Fibroblast of lung (primary cell): Measurements from ENCODE around the gene DNER. TPM values are rescaled to one million over a fixed set of nuclear protein-coding genes. Genes with fewer than 3 reads are reported as not detected.

ENCODE experiments used
- DNase-seq, 2 donors: peaks; one replicate each; pipeline versions ENCODE4 v3.0.0 to v3.0.0-alpha.2; 2010; ENCODE audit warnings: low read depth in 2 of 2
- H2AFZ ChIP-seq: 2 replicates; pipeline ENCODE4 v1.5.1; 2012; ENCODE audit warnings: low read length, control low read depth, inconsistent platforms
- H3K27ac ChIP-seq: 2 replicates; pipeline ENCODE4 v1.5.1; 2011; ENCODE audit warnings: low read length, control low read depth; ENCODE audit not compliant: insufficient read depth
- H3K27me3 ChIP-seq: 2 replicates; pipeline ENCODE4 v1.5.1; 2011; ENCODE audit warnings: mild to moderate bottlenecking, low read length; ENCODE audit not compliant: control insufficient read depth, insufficient read depth
- H3K36me3 ChIP-seq: 2 replicates; pipeline ENCODE4 v1.5.1; 2011; ENCODE audit warnings: low read length; ENCODE audit not compliant: control insufficient read depth, insufficient read depth
- H3K4me1 ChIP-seq: 2 replicates; pipeline ENCODE4 v1.5.1; 2011; ENCODE audit warnings: low read length; ENCODE audit not compliant: control insufficient read depth, insufficient read depth; ENCODE audit errors: extremely low read depth
- H3K4me2 ChIP-seq: 2 replicates; pipeline ENCODE4 v1.5.1; 2011; ENCODE audit warnings: low read length, control low read depth; ENCODE audit not compliant: insufficient read depth; ENCODE audit errors: extremely low read depth
- H3K4me3 ChIP-seq, 4 experiments: fragments of 200-600 bp in 1 of 4; sonication (generic) in 1 of 4; replicated peaks in 1 of 4; 2 replicates each; pipeline ENCODE4 v1.5.1; 2011 to 2016; ENCODE audit warnings: low read length in 4 of 4, low read depth in 3 of 4, mild to moderate bottlenecking in 3 of 4, control low read depth in 2 of 4, inconsistent platforms in 1 of 4, mixed read lengths in 1 of 4; ENCODE audit not compliant: insufficient read depth in 1 of 4; ENCODE audit errors: control extremely low read depth in 1 of 4
- H3K79me2 ChIP-seq: 2 replicates; pipeline ENCODE4 v1.5.1; 2012; ENCODE audit warnings: mild to moderate bottlenecking, low read length, inconsistent platforms; ENCODE audit not compliant: control insufficient read depth, insufficient read depth
- H3K9ac ChIP-seq: 2 replicates; pipeline ENCODE4 v1.5.1; 2011; ENCODE audit warnings: mild to moderate bottlenecking, low read length, control low read depth; ENCODE audit not compliant: insufficient read depth
- H3K9me3 ChIP-seq: 2 replicates; pipeline ENCODE4 v1.5.1; 2012; ENCODE audit warnings: low read depth, low read length; ENCODE audit not compliant: control insufficient read depth, insufficient read depth
- H4K20me1 ChIP-seq: 2 replicates; pipeline ENCODE4 v1.5.1; 2011; ENCODE audit warnings: low read length; ENCODE audit not compliant: control insufficient read depth, insufficient read depth; ENCODE audit errors: extremely low read depth
- CTCF ChIP-seq, 2 donors: IDR thresholded peaks in 1 of 2; conservative IDR thresholded peaks in 1 of 2; 1 replicate in 1 of 2; 2 replicates in 1 of 2; pipeline ENCODE4 v1.5.1; 2011 to 2012; ENCODE audit warnings: low read length in 2 of 2, control low read depth in 1 of 2, inconsistent platforms in 1 of 2, low read depth in 1 of 2, mild to moderate bottlenecking in 1 of 2
- EZH2 ChIP-seq: IDR thresholded peaks from 2 replicates; pipeline ENCODE4 v1.5.1; 2012; ENCODE audit warnings: low read length, control low read depth, mild to moderate bottlenecking; ENCODE audit errors: missing control alignments
- polyA plus RNA-seq, 2 donors: library from polyadenylated mRNA; depleted of rRNA in 1 of 2; stranded (reverse) in 1 of 2; unstranded in 1 of 2; fragments of >200 nt; gene quantifications; 2 replicates each; pipeline ENCODE4 v1.2.1, GENCODE V29; 2011 to 2012; ENCODE audit warnings: missing spikeins in 1 of 2
- total RNA-seq: library from RNA; depleted of rRNA; stranded (reverse); fragments of >200 nt; gene quantifications from 2 replicates; pipeline ENCODE4 v1.2.1, GENCODE V29; 2014

DNER gene
- total and polyA plus RNA-seq, 2 donors (not counting 1 experiment from before 2014, with no cell fraction given) = 0.33 to 0.43 TPM

- H3K79me2 ChIP-seq = no peaks in the 10 kb centered on the region
- DNase-seq = no peak
- no peaks in the 10 kb centered on the region for H4K20me1 ChIP-seq
- H3K36me3 ChIP-seq = no peaks in the 10 kb centered on the region
- H3K4me2 ChIP-seq = no peak overlapping the region
- no peaks in the 10 kb centered on the region for H3K27me3 ChIP-seq
- H3K9me3 ChIP-seq = no peaks in the 10 kb centered on the region
- H3K4me3 ChIP-seq = no peak overlapping the region
- H3K4me1 ChIP-seq = no peaks in the 10 kb centered on the region
- TF ChIP-seq EZH2 (no peak), CTCF (conservative IDR thresholded peaks at IDR 0.05 in 1 of 2, IDR thresholded peaks at IDR 0.05 in 1 of 2; ENCODE audit: low read depth in 1 of 2, low read length in 2 of 2) (no peak)
- no peak overlapping the region for H3K27ac ChIP-seq
- no peak overlapping the region for H2AFZ ChIP-seq
- H3K9ac ChIP-seq = no peak overlapping the region
Observed at GRCh38 chr2:229531594-229531993, 182.8 kb downstream of the DNER start.

DNA sequence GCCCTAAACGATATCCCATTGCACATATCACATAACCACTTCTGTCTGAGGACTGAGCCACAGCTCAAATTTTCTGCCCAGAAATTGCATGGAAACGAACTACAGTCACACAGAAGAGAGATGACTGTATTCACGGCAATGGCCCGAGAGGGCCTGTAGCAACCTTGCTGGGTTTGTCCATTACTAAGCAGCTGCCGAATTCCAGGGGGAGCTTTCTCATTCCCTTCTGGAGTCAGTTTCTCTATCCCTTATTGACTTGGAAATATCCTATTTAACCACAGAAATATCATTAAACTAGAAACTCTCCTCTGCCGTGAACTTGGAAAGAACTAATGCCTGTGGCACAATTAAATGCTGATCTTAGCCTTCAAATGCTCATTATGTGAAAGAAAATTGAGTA lies 183.9 kb downstream of the DNER start:
- H3K27ac ChIP-seq = no peak overlapping the region
- no peak overlapping the region for H3K4me3 ChIP-seq
- no peaks in the 10 kb centered on the region for H4K20me1 ChIP-seq
- H3K4me2 ChIP-seq = no peak overlapping the region
- H3K9ac ChIP-seq = no peak overlapping the region
- no peak overlapping the region for H2AFZ ChIP-seq
- TF ChIP-seq CTCF (conservative IDR thresholded peaks at IDR 0.05 in 1 of 2, IDR thresholded peaks at IDR 0.05 in 1 of 2; ENCODE audit: low read depth in 1 of 2, low read length in 2 of 2) = no peak
- TF ChIP-seq EZH2 = no peak
- no peaks in the 10 kb centered on the region for H3K36me3 ChIP-seq
- H3K27me3 ChIP-seq = no peaks in the 10 kb centered on the region
- no peaks in the 10 kb centered on the region for H3K79me2 ChIP-seq
- no peak for DNase-seq
- no peaks in the 10 kb centered on the region for H3K9me3 ChIP-seq
- no peaks in the 10 kb centered on the region for H3K4me1 ChIP-seq

DNA sequence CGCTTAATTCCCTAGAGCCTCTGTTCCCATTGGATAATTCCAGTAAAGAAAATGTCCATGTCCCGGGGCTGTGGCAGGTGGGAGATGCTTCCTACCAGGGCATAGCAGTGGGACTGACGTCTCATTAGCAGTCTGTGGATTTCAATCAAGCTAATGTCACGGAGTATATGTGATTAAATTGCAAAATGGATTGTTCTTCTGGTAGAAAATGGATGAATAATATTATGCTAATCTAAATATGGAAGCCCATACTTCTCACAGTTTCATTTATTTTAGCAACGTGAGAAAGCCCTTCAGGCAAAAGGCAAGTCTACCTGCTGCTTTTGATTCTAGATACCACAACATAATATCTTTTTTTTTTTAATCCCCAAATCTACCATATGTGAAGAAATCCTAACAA lies 185.5 kb downstream of the DNER start:
- Histone ChIP-seq H2AFZ (no peak overlapping the region), H4K20me1 (no peaks in the 10 kb centered on the region), H3K4me1 (no peaks in the 10 kb centered on the region), H3K27ac (no peak overlapping the region), H3K27me3 (no peaks in the 10 kb centered on the region), H3K9me3 (no peaks in the 10 kb centered on the region), H3K4me3 (no peak overlapping the region), H3K9ac (no peak overlapping the region), H3K36me3 (no peaks in the 10 kb centered on the region), H3K4me2 (no peak overlapping the region), H3K79me2 (no peaks in the 10 kb centered on the region)
- TF ChIP-seq CTCF (conservative IDR thresholded peaks at IDR 0.05 in 1 of 2, IDR thresholded peaks at IDR 0.05 in 1 of 2; ENCODE audit: low read depth in 1 of 2, low read length in 2 of 2) (no peak), EZH2 (no peak)
- DNase-seq = no peak
